Heart left ventricle (tissue), 16 donors: ENCODE measurements around the gene CALHM3. TPM values are rescaled to one million over a fixed set of nuclear protein-coding genes. Genes with fewer than 3 reads are reported as not detected.

Experiments
- ATAC-seq, 4 donors: fragments of 200-7000 bp; cut with Tn5 transposase; one replicate each; pipeline ENCODE4 v1.9.1; 2020 to 2022; ENCODE audit warnings: moderate library complexity in 4 of 4, mild to moderate bottlenecking in 3 of 4, moderate number of reproducible peaks in 1 of 4
- DNase-seq, 5 donors: peaks; one replicate each; pipeline ENCODE4 v3.0.0-alpha.2; 2020
- H3K27ac ChIP-seq, 12 donors: fragments of 200-600 bp; sonication (generic) in 4 of 12; one replicate each; pipeline versions ENCODE4 v1.5.0 to v1.8.0; 2016 to 2022; ENCODE audit warnings: mild to moderate bottlenecking in 2 of 12
- H3K27me3 ChIP-seq, 9 donors: fragments of 200-600 bp; sonication (generic) in 2 of 9; one replicate each; pipeline versions ENCODE4 v1.5.1 to v1.8.0; 2016 to 2022; ENCODE audit warnings: mild to moderate bottlenecking in 3 of 9
- H3K36me3 ChIP-seq, 9 donors: fragments of 200-600 bp; sonication (generic) in 2 of 9; one replicate each; pipeline versions ENCODE4 v1.5.0 to v1.8.0; 2018 to 2022; ENCODE audit warnings: mild to moderate bottlenecking in 2 of 9
- H3K4me1 ChIP-seq, 12 donors: fragments of 200-600 bp; sonication (generic) in 4 of 12; one replicate each; pipeline versions ENCODE4 v1.5.0 to v1.8.0; 2016 to 2022; ENCODE audit warnings: mild to moderate bottlenecking in 3 of 12
- H3K4me3 ChIP-seq, 12 donors: fragments of 200-600 bp; sonication (generic) in 4 of 12; one replicate each; pipeline versions ENCODE4 v1.5.0 to v1.8.0; 2017 to 2022; ENCODE audit warnings: mild to moderate bottlenecking in 9 of 12, moderate library complexity in 4 of 12
- H3K9me3 ChIP-seq, 12 donors: fragments of 200-600 bp; sonication (generic) in 4 of 12; one replicate each; pipeline versions ENCODE4 v1.5.0 to v1.8.0; 2016 to 2022; ENCODE audit warnings: mild to moderate bottlenecking in 1 of 12
- CTCF ChIP-seq, 12 donors: fragments of 200-600 bp; sonication (generic) in 4 of 12; IDR thresholded peaks; one replicate each; pipeline versions ENCODE4 v1.5.0 to v1.8.0; 2018 to 2022; ENCODE audit warnings: antibody characterized with exemption in 12 of 12, mild to moderate bottlenecking in 5 of 12
- POLR2A ChIP-seq, 2 donors: fragments of 450-650 bp; IDR thresholded peaks; one replicate each; pipeline ENCODE4 v1.6.1; 2017; ENCODE audit warnings: antibody characterized with exemption in 2 of 2, mild to moderate bottlenecking in 2 of 2, moderate library complexity in 2 of 2
- WGBS, 4 donors: extraction: QIAGEN DNeasy Blood & Tissue Kit in 2 of 4; methylation state at CpG; one replicate each; pipeline versions ENCODE4 v1.1.5 to v1.1.7; 2013 to 2018; 5-methylcytosine and 5-hydroxymethylcytosine counted together
- intact Hi-C, 10 donors: fragments of 100-400 bp; cut with DNase I; formaldehyde crosslinking; loops; one replicate each; pipeline versions ENCODE4 v1.11.1 to v1.14.2; 2022
- polyA plus RNA-seq, 2 donors: library from polyadenylated mRNA; stranded (reverse); fragments of 200-250 nt; gene quantifications; one replicate each; pipeline ENCODE4 v1.2.3, GENCODE V29; 2013
- total RNA-seq, 9 donors: library from RNA; depleted of rRNA in 2 of 9; stranded (reverse); fragments of >200 nt in 2 of 9; fragmentation: NEBNext Ultra II Directional in 3 of 9; extraction: Animal tissue kit (Norgen Biotek cat#: 25700) in 3 of 9; gene quantifications; one replicate each; pipeline versions ENCODE4 v1.1.0 to v1.2.4, GENCODE V29; 2016 to 2023
- donor health status: ischemic (EF 13 %, LVEDD 7.1; RV severe dilation, severe dysfunction).
- donor health status: healthy with polysubstance abuse.
- donor health status: DM: no; HTN: yes; CAD: no.
- donor health status: DM: no; HTN: no; CAD: no.
- donor health status: ischemic (EF 25% LVEDD 6.9; RV normal size, moderate dysfunction).
- donor health status: ischemic (EF 25% LVEDD 5.7; RV mildly dilated, moderate dysfunction).
- donor health status: healthy.
- donor health status: DM: yes; HTN: yes; CAD: no.
- donor health status: ischemic (EF 35%, LVEDD 5.7; RV mildly dilated, moderate dysfunction).
- donor health status: nonischemic (EF 11% LVEDD 7.7; RV severe dilation, severe dysfunction).
- donor health status: DM: yes; HTN: yes; CAD: no.
- donor health status: PGD.
- donor health status: ischemic (EF 29% LVEDD 5.4; RV normal size, mild dysfunction).
- donor health status: nonischemic (EF 23%, LVEDD 6.1; RV moderate dilation, normal function).

The CALHM3 gene
- total and polyA plus RNA-seq, 11 donors = not detected

- DNase-seq (peak; percentile 73 to 90 (median 83)), ATAC-seq (peak; percentile 60 to 79 (median 71))
- H3K4me1 ChIP-seq = peaks cover 10 to 95% (median 84%) of the 10 kb centered on the region in 12 donors
- H3K27me3 ChIP-seq = no peaks in the 10 kb centered on the region
- H3K9me3 ChIP-seq = no peaks in the 10 kb centered on the region
- intact Hi-C loops = no loop called here
- H3K36me3 ChIP-seq = peaks cover 0 to 93% (median 88%) of the 10 kb centered on the region in 9 donors
- 40 to 55% (median 44%) methylated on average over 12 of the region's 12 CpGs for WGBS, 4 donors
- no peak overlapping the region for H3K4me3 ChIP-seq
- peak in 1 of 2 donors; percentile 12 for TF ChIP-seq POLR2A (IDR thresholded peaks at IDR 0.05)
- TF ChIP-seq CTCF (IDR thresholded peaks at IDR 0.05) = no peak
- H3K27ac ChIP-seq = peak overlapping the region; percentile 51 to 94 (median 82)
Observed at GRCh38 chr10:103445767-103446567, 33.1 kb downstream of the CALHM3 start.

GRCh38 chr10:103445366-103445765 is 33.7 kb downstream of the CALHM3 start:
- no peak for DNase-seq
- H3K4me1 ChIP-seq = peaks cover 8 to 89% (median 80%) of the 10 kb centered on the region in 12 donors
- H3K36me3 ChIP-seq = peaks cover 0 to 99% (median 93%) of the 10 kb centered on the region in 9 donors
- intact Hi-C loops = no loop called here
- no peaks in the 10 kb centered on the region for H3K27me3 ChIP-seq
- no peak overlapping the region for H3K4me3 ChIP-seq
- H3K27ac ChIP-seq = peak overlapping the region; percentile 51 to 94 (median 82)
- ATAC-seq = no peak
- TF ChIP-seq POLR2A (IDR thresholded peaks at IDR 0.05) = no peak
- no peak for TF ChIP-seq CTCF (IDR thresholded peaks at IDR 0.05)
- WGBS, 4 donors = 70 to 89% (median 77%) methylated on average over 9 of the region's 9 CpGs
- H3K9me3 ChIP-seq = no peaks in the 10 kb centered on the region

GRCh38 chr10:103444478-103444877 is 34.6 kb downstream of the CALHM3 start:
- 65 to 77% (median 73%) methylated on average over 10 of the region's 10 CpGs for WGBS, 4 donors
- no peaks in the 10 kb centered on the region for H3K9me3 ChIP-seq
- H3K4me1 ChIP-seq = peaks cover 4 to 81% (median 71%) of the 10 kb centered on the region in 12 donors
- peak in 2 of 5 donors; percentile 41 to 52 for DNase-seq
- peaks cover 0 to 99% (median 93%) of the 10 kb centered on the region in 9 donors for H3K36me3 ChIP-seq
- ATAC-seq = peak in 1 of 4 donors; percentile 29
- H3K4me3 ChIP-seq = no peak overlapping the region
- intact Hi-C loops = no loop called here
- TF ChIP-seq CTCF (IDR thresholded peaks at IDR 0.05) (no peak), POLR2A (IDR thresholded peaks at IDR 0.05) (no peak)
- peak overlapping the region in 6 of 12 donors; percentile 69 to 92 (median 86) for H3K27ac ChIP-seq
- H3K27me3 ChIP-seq = no peaks in the 10 kb centered on the region

GRCh38 chr10:103443475-103444185 is 35.4 kb downstream of the CALHM3 start:
- DNase-seq (peak in 1 of 5 donors; percentile 35), ATAC-seq (peak in 1 of 4 donors; percentile 20)
- Histone ChIP-seq H3K27me3 (no peaks in the 10 kb centered on the region), H3K4me3 (no peak overlapping the region), H3K4me1 (peaks cover 4 to 72% (median 62%) of the 10 kb centered on the region in 12 donors), H3K27ac (peak overlapping the region in 3 of 12 donors; percentile 22 to 92 (median 43)), H3K9me3 (no peaks in the 10 kb centered on the region), H3K36me3 (peaks cover 0 to 99% (median 92%) of the 10 kb centered on the region in 9 donors)
- WGBS, 4 donors = 74 to 88% (median 77%) methylated on average over 22 to 23 of the region's 23 CpGs
- intact Hi-C loops = no loop called here
- TF ChIP-seq CTCF (IDR thresholded peaks at IDR 0.05) (no peak), POLR2A (IDR thresholded peaks at IDR 0.05) (no peak)
